Activated CD4-positive, CD25-positive, alpha-beta regulatory T cell treated with anti-CD3 and anti-CD28 coated beads, Interleukin-2, amount 50 U/mL, for 24 hours (primary cell): Measurements from ENCODE around the gene C16orf82.
"Not testable (repeated sequence)": the region's sequence is repeated elsewhere in the genome, so short reads cannot be mapped to it uniquely, and the experiment has no call there.

Experiments used
- ATAC-seq, 2 donors: fragments of 150-1000 bp; cut with Tn5 transposase; one replicate each; pipeline ENCODE4 v1.10.0; 2021; ENCODE audit warnings: mild to moderate bottlenecking in 1 of 2, moderate library complexity in 1 of 2

The C16orf82 gene

DNA sequence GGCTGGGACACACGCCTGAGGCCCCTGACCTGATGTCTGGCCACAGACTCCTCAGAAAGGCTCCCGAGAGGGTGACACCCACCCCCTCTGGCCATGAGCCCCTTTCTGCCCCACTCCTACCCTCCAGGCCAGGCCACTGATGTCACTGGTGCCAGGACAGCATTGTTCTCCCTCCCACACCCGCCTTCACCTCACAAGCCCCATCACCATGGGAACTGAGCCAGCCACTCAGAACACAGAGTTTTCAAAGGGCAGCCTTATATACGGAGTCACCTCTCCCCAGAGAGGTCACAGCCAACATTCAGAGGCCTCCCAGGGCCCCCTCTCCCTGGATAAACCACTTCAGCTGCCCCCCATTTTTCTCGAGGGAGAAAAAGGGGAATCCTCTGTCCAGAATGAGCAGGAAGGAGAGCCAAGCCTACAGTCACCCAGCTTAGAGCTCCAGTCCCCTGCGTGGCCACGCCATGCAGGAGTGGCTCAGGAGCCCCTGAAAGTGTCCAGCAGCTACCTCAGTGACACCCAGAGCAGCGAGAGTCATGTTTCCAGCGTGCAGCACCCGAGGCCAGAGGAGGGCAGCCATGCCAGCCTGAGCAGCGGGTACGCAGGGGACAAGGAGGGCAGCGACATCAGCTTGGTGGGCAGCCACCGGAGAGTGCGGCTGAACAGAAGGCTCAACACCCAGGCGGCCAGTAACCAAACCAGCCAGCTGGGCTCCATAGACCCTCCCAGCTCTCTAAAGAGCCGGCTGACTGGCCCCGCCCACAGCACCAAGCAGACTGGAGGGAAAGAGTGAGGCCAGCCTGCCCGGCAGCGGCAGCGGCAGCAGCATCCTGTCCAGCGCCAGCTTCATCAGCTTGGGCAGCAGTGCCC lies at the start of gene C16orf82:
Gene C16orf82, plus strand, starts transcription at position 260 of the 870 bp plus-strand sequence.
- no peak for ATAC-seq

DNA sequence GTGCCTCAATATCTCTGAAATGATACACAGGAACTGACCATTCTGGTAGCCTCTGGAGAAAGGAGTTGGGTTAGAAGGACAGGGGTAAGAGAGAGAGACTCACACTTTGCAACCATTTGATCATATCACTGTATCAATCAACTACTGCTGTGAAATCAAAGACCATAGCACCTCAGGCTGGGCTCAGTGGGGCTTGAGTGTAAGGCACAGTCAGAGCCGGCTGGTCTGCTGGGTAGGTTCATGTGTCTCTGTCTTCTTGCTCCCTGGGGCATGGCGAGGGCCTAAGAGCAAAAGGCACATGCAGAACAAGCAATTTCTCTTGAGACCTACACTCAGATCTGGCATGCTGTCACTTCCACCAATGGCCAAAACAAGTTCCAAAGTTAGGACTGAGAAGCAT lies 46.7 kb upstream of the C16orf82 start:
- ATAC-seq = no peak

DNA sequence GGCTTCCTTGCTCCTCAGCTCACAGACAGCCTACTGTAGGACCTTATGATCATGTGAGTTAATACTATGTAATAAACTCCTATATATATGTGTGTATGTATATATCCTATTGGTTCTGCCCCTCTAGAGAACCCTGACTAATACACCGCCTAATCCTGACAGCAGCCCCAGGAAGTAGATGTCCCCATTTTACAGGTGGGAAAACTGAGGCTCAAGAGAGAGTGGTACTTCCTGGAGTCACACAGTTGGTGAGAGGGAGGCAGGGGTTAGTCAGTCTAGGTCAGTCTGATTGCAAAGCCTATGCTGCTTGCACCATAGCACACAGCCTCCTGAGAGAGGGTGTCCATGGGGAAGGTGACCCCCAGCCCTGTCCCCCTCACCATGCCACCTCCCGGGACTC lies 42.7 kb upstream of the C16orf82 start:
- no peak for ATAC-seq

DNA sequence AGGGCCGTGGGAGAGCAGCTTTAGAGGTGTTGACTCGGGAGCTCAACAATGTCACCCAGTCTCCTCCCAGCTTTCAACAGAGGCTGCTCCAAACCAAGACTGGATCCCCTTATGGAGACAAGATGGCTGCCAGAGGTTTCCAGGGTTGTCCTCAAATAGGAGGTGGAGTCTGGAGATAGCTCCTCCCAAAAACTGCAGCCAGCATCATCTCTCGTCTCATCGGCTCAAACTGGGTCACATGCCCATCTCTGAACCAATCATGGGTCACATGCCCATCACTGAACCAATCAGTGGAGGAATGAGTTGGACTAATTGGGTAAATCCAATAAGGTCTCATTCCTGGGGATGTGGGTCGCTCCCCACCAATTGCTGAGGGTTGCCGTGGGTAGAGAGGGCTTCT lies 41.1 kb upstream of the C16orf82 start:
- no peak for ATAC-seq

DNA sequence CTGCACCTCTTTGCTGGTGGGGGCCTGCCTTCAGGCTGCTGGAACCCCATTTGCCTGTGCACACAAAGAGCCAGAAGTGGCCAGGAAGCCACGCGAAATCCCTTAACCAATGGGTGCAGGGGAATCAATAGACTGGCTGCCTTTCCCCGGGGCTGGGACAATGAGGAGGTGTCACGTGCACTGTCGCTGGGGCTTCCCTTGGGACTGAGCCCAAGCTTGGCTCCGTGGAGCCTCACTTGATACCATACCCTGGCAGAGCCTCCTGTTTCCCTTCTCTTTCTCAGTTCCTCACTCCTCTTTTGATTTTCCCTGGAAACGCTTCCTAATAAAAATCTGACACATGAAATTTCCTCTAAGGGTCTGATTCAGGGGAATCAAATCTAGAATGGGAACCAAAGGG lies 38.8 kb upstream of the C16orf82 start:
- no peak for ATAC-seq

DNA sequence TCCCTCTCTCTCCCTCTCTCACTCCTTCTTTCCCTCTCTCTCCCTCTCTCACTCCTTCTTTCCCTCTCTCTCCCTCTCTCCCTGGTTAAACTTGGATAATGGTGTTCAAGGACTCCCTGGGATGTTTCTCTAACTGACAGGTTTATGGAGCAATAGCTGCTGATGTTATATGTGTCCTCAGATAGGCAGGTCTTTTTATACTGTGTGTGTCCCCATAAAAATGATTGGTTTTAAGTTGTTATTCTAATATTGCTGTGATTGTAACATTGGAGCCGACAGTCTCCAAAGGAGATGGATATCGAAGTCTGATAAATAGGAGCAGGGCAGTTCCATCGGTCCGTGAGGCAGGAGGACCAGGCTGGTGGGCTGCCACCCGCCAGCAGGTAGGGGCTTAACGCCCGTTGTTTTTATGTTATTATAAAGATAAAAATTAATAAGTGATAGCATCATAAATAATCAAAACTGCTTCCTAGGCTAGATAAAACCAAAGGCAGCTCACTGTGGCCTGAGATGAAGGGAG lies 38.1 kb upstream of the C16orf82 start:
- no peak for ATAC-seq

DNA sequence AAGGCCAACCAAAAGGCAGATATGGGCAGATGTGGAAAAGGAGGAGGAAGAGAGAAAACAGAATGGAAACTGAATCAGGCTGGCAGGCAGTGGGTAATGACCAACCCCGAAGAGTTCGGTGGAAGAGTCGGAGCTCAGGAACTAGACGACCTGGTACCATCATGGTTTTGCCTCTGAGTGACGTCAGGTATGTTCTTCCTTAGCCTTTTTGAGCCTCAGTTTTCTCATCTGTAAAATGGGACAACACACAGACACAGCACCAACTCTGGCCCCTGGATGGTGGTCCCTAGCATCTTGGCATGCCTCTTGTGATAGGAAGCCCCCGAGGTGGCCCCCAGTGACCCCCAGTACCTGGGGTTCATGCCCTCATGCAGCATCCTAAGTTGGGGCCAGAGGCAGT lies 37.2 kb upstream of the C16orf82 start:
- ATAC-seq = no peak

DNA sequence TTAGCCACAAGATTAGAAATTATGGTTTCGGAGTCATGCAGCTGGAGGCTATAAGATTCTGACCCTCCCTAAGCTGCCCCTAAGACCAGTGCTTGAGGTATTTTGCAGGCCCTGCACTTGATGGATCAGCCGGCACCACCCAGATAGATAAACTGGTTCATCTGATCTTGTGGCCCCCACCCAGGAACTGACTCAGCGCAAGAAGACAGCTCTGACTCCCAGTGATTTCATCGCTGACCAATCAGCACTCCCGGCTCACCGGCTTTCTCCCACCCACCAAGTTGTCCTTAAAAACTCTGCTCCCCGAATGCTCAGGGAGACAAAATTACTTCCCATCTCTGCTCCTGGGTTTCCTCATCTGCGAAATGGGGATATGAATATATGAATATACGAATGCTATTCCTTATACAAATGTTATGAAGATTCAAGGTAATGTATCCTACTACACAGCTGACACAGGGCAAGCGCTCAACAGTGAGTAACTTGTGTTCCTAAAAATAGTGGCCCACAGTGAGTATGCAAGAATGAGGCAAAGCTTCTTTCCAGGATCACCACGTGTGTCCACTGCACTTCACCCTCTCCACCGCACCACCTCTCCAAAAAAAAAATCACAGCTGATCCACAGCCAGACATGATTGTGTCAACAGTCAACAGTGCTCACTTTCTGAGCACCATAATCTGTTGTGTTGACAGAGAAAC lies 33.3 kb upstream of the C16orf82 start:
- no peak for ATAC-seq

DNA sequence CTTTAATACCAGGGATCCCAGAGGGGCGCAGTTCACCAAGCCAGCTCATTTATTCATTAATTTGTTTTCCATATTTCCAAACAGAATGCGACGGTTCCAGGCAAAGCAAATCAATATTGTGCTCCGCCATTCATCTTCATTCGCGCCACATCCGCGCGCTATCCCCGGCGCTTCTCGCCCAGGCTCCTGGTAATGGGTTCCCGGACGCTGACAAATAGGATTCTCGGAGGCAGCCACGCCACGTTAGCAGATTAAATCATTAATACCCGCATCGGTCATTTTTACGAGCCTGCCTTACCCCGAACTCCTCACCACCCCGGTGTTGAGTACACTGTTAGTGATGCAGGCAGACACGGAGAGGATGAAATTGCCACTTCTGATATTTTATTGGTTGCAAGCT lies 26.0 kb upstream of the C16orf82 start:
- ATAC-seq = no peak

DNA sequence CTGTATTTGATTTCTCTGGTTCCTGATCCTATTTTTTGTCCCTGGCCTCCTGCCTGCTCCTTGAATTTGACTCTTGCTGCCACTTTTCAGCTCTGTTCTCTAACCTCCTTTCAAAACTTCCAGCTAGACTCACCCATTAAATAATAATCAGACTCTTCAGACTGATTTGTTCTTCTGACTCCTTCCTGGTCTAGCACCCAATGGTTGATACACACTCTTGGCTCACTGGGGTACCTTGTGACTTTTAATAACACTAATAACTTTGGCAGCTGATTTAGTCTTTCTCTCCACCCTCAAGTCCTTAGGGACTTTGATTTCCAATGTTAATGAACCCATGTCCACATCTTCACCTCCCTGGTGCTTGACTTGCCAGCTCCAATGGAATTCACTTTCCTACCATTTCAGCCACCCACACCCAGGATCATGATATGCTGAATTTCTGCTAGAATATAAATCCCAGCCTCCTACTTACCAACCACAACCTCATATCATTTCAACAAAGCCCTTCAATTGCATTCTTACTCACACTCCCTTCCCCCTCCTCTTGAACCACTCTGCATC lies 19.7 kb upstream of the C16orf82 start:
- no peak for ATAC-seq

DNA sequence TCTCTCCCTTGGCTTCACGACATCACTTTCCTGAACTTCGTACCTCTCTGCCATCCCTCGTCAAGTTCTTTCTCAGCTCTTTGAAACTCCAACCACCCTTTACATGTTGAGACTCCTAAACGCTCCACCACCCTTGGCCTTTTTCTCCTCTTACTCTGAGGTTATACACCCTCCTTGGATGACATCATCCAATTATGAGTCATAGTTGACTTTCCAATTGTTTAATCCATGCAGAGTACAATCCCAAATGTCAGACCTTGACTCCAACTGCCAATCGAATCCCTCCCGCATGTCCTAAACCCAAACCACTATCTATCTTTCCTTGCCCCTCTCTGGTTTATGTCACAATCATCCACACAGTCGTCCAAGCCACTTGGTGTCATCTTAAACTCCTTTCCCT lies 18.4 kb upstream of the C16orf82 start:
- ATAC-seq = no peak

DNA sequence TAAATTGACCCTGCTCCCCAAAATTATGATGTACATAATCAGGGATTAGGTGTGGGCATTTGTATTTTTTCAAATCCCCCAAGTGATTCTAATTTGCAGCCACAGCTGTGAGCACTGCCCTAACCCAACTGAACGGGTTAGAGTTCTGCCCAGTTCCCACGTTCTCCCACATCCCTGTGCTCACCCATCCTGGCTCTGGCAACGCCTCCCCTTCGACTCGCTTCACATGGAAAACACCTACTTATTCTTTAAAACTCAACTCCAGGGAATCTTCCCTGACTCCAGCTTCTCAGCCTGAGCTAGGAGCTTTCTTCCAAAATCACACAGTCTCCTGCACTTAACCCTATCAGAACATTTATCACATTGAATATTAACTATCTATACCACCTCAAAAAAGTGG lies 17.6 kb upstream of the C16orf82 start:
- no peak for ATAC-seq

DNA sequence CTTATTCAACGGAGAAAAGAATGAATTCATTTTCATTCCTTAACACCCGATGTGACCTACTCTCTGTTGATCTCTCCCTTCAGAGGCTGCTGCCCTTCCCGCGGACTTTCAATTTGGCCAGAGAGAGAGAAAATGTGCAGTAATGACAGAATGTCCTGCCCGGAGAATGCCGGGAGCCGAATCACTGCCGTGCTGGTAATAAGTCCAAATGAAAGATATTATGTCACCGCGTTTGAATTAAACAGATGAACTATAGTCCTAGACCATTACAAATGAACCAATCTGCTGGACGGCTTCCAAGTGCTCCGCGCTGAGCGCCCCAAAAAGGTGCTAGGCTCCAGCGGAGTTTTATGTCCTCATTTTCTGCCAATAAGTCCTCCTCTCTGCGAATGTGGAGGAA lies 14.7 kb upstream of the C16orf82 start:
- no peak for ATAC-seq

DNA sequence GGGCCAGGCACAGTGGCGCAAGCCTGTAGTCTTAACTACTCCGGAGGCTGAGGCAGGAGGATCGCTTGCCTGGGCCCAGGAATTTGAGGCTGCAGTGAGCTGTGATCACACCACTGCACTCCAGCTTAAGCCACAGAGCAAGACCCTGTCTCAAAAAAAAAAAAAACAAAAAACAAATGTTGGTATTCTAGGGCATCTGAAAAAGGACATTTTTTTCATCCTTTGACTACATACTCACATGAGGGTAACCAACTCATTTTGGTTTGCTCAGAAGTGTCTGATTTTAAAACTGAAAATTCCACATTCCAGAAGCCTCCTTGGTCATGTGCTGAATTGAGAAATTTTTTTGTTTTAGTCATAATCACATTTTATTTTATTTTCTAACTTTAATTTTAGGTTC lies 12.7 kb upstream of the C16orf82 start:
- no peak for ATAC-seq

DNA sequence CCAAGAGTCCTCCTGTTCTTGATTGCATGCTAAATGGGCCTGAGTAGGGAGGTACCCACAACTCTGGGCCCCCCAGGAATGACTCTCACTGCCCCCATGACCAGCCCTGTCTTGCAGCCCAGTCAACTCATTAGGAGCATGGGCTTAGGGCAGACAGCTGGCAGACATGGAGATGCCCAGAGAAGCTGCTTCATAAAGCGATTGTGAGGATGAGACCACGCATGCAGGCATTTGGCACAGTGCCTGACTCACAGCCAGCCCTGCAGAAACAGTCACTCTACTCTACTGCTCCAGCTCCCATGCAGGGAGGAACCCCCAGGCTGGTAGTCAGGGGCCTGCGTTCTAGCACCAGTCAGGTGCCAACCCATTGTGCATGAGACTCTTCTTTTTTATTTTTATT lies 8.4 kb upstream of the C16orf82 start:
- ATAC-seq = no peak

DNA sequence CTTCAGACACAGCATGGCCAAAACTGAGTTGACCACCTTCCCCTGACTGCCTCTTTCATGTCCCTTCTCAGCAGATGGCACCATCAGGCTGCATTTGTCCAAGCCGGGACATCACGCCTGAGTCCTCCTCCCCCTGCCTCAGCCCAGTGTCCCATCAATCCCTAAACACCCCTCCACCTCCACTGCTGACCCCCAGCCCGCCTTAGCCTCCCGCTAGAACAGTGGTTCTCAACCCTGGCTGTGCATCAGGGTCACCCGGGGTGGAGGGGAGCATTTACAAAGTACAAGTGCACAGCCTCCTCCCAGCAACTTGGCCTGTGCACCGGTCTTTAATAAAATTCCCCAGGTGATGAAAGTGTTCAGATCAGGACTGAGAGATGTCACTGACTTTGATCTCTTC lies 4.0 kb downstream of the C16orf82 start:
- ATAC-seq = no peak

DNA sequence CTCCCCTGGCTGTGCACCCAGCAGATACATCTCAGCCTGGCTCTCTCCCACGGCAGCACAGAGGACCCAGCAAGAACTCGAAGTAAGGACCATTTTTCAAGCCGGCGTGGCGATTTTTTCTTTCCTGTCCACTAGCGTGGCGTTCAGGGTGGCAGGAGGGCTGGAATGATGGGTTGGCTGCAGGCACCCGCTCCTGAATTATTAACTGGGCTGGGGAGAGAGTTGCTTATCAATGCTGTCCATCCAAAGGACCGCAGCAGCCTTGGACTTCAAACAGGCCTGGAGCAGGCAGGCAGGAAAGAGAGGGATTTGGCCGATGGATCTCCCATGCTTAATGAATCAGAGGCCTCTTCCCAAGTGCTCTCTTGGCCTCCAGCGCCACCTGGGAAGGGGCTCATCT lies 7.0 kb downstream of the C16orf82 start:
- ATAC-seq = no peak

DNA sequence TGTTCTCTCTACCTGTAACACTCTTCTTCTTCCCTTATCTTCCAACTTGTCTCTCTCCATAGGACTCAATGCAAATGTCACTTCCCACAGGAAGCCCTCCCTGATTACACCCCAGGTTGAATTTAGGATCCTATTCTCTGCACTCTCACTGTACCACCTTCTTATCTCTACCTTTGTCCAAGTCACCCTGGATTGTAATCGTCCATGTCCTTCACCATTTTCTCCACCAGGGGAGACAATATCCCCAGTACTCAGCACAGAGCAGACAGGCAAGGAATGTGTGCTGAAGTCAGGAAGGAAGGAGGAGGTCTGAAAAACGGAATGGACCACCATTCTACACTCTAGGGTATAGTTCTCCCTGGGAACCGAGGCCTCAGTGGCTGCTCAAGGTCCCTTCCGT lies 14.2 kb downstream of the C16orf82 start:
- no peak for ATAC-seq

DNA sequence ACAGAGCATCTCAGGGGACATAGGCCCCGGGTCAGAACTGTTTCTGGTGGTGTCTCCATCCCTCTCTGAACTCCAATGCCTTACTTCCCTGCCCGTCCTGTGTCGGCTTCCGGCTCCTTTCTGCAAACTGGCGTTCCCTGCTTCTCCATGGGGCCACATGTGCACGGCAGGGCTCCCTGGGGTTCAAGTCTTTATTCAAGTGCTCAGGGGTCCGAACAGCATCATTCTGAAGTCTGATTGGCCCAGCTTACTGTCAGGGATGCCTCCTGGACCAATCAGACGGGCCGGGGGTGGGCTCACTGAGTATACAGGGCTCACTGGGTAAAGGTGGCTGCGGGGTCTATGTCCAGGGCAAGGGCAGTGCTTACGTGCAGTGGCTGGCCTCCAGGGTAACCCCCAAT lies 17.1 kb downstream of the C16orf82 start:
- ATAC-seq = no peak

DNA sequence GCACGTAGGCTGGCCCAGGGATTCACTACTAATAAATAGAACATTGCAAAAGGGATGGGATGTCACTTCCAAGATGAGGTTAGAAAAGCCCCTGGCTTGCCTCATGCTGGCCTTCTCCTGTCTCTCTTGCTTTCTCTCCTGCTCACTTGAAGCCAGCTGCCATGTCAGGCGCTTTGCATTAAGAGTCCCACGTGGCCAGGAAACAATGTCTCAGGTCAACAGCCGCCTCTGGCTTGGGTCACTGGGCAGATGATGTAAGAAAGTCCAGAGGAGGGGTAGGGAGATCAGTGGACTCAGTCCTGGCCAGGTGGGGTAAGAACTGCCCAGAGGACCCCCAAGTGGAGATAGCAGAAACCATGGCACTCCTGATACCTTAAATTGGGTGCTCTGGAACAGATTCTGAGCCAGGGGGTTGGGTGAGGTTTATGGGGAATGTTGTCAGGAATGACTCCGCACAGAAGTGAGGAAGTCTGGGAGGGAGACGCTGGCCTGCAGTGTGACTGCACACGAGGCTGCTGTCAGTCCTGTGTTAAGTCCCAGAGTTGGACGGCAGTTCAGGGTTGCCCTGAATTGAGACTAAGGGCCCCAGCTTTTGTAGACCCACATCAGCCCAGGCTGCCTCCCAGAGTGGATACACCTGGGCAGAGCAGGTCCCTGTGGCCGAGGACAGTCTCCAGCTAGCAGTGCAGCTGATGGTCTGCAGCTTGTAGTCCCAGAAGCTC lies 17.7 kb downstream of the C16orf82 start:
- ATAC-seq = no peak

DNA sequence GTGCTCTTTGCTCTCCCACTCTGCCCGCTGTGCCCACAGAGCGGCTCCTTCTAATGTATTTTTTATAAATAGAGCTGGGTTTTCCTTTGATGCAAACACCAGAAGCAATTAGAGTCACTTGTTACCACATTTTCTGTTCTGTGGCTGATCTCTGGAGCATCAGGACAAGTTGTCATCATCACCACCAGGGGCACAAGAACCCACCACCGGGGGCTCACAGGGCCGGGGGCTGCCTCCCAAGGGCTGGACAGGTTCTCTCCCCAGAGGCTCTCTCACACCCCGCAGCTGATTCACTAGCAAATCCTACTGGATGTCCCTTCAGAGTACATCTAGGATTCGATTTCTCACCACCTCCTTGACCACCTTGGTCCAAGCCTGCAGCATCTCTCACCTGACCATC lies 18.5 kb downstream of the C16orf82 start:
- no peak for ATAC-seq

DNA sequence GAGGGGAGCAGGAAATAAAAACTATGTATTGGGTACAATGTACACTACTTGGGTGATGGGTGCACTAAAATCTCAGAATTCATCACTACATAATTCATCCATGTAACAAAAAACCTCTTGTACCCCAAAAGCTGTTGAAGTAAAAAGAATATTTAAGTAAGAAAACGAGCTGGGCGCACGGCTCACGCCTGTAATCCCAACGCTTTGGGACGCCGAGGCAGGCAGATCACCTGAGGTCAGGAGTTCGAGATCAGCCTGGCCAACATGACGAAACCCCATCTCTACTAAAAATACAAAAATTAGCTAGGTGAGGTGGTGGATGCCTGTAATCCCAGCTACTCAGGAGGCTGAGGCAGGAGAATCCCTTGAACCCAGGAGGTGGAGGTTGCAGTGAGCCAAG lies 19.3 kb downstream of the C16orf82 start:
- ATAC-seq = not testable (repeated sequence)

DNA sequence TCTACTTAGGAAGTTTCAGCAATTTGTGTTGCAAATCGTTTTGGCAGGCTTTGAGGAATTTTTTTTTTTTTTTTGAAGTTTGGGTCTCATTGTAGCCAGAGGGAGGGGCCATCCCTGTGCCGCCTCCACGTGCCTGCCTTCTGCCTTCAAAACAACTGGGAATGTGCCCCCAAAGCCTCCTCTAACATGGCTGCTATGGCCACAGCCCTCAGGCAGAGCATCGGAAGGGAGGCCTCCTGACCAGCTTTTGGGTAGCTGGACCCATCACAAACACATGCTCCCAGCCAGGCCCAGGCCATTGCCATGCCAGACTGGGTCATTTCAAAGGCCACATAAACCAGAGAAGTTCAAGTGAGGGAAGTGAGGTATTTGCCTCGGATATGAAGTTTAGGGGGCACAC lies 21.5 kb downstream of the C16orf82 start:
- ATAC-seq = no peak
